K562 (cell line): ENCODE data around the gene KATNAL1. TPM values are rescaled to one million over a fixed set of nuclear protein-coding genes. Genes with fewer than 3 reads are reported as not detected.
A peak's percentile ranks its signal among the peaks of the same experiment; 100 is the strongest.

ENCODE experiments used
- BCL6 ChIP-seq: fragments of 250-450 bp; sonication (Bioruptor Pico); IDR thresholded peaks from 2 replicates; pipeline ENCODE4 v1.4.0; 2020
- HSF4 ChIP-seq: fragments of 250-450 bp; sonication (Bioruptor Pico); IDR thresholded peaks from 2 replicates; pipeline ENCODE4 v2.1.2; 2022; ENCODE audit warnings: mild to moderate bottlenecking, moderate library complexity, borderline replicate concordance
- MBD2 ChIP-seq: sonication (generic); IDR thresholded peaks from 2 replicates; pipeline ENCODE4 v1.6.1; 2016; ENCODE audit warnings: low read depth, borderline replicate concordance
- NFIC ChIP-seq: fragments of 450-650 bp; IDR thresholded peaks from 2 replicates; pipeline ENCODE4 v1.6.1; 2017; ENCODE audit warnings: mild to moderate bottlenecking, inconsistent platforms
- RAD21 ChIP-seq, 2 experiments: fragments of 250-450 bp in 1 of 2; fragments of 450-650 bp in 1 of 2; sonication (Bioruptor Pico) in 1 of 2; formaldehyde crosslinking in 1 of 2; IDR thresholded peaks in 1 of 2; conservative IDR thresholded peaks in 1 of 2; 2 replicates each; pipeline versions ENCODE4 v1.4.0 to v1.8.0; 2020 to 2022; ENCODE audit warnings: mild to moderate bottlenecking in 2 of 2, moderate library complexity in 1 of 2
- SETDB1 ChIP-seq: IDR thresholded peaks from one replicate; pipeline ENCODE4 v1.6.1; 2012; ENCODE audit warnings: low read length, control low read depth, inconsistent platforms
- SIN3B ChIP-seq: fragments of 450-650 bp; IDR thresholded peaks from 2 replicates; pipeline ENCODE4 v1.6.1; 2017; ENCODE audit warnings: low read depth, mild to moderate bottlenecking, moderate library complexity
- SMAD1 ChIP-seq: fragments of 150-350 bp; IDR thresholded peaks from 2 replicates; pipeline ENCODE4 v1.6.1; 2014; ENCODE audit warnings: low read length, low read depth; ENCODE audit not compliant: partially characterized antibody
- YBX1 ChIP-seq: fragments of 450-650 bp; IDR thresholded peaks from 2 replicates; pipeline ENCODE4 v1.7.1; 2016; ENCODE audit warnings: mild to moderate bottlenecking
- ZC3H8 ChIP-seq: fragments of 450-650 bp; IDR thresholded peaks from 2 replicates; pipeline ENCODE4 v1.6.1; 2017
- ZNF184 ChIP-seq: sonication (generic); formaldehyde crosslinking; IDR thresholded peaks from 2 replicates; pipeline ENCODE4 v1.5.0; 2020; ENCODE audit warnings: missing genetic modification reagents
- polyA plus RNA-seq, 8 experiments: library from polyadenylated mRNA; depleted of rRNA in 4 of 8; stranded (reverse) in 5 of 8; unstranded in 3 of 8; fragments of >200 nt; fragmentation: Nextera tagmentation in 2 of 8; fragmentation: Illumina TruSeq in 1 of 8; extraction: Ambion mirVana in 2 of 8; extraction: Trizol in 1 of 8; gene quantifications; 2 replicates each; pipeline versions ENCODE4 v1.2.1 to v1.2.3, GENCODE V29; 2011 to 2014; ENCODE audit warnings: inconsistent platforms in 1 of 8, missing spikeins in 1 of 8
- total RNA-seq, 7 experiments: library from RNA; depleted of rRNA in 6 of 7; stranded (reverse); fragments of >200 nt in 6 of 7; fragmentation: Illumina TruSeq in 2 of 7; extraction: Trizol in 2 of 7; gene quantifications; 2 replicates each; pipeline versions ENCODE4 v1.2.1 to v1.2.3, GENCODE V29; 2011 to 2021; ENCODE audit warnings: low replicate concordance in 1 of 7
- TF ChIP-seq, protein P1 (sequence below), 3 experiments: fragments of 200-800 bp in 1 of 3; fragments of 250-450 bp in 1 of 3; fragments of 450-650 bp in 1 of 3; sonication (Bioruptor Pico) in 1 of 3; sonication (Bioruptor generic) in 1 of 3; formaldehyde crosslinking in 1 of 3; IDR thresholded peaks; 2 replicates each; pipeline versions ENCODE4 v1.6.1 to v1.8.0; 2016 to 2022; ENCODE audit warnings: mild to moderate bottlenecking in 2 of 3, missing genetic modification characterization in 2 of 3, missing compliant biosample characterization in 1 of 3, moderate library complexity in 1 of 3
- TF ChIP-seq, protein P2 (sequence below): fragments of 450-650 bp; IDR thresholded peaks from 2 replicates; pipeline ENCODE4 v1.6.1; 2018; ENCODE audit not compliant: partially characterized antibody
- TF ChIP-seq, protein P3 (sequence below): fragments of 450-650 bp; IDR thresholded peaks from 2 replicates; pipeline ENCODE4 v1.6.1; 2016; ENCODE audit warnings: low read depth, mild to moderate bottlenecking, moderate library complexity
- TF ChIP-seq, protein P4 (sequence below), 2 experiments: fragments of 450-650 bp; IDR thresholded peaks; 2 replicates each; pipeline ENCODE4 v1.6.1; 2016
- TF ChIP-seq, protein P5 (sequence below): fragments of 150-350 bp; IDR thresholded peaks from 2 replicates; pipeline ENCODE4 v1.6.1; 2014; ENCODE audit warnings: low read depth, mild to moderate bottlenecking, low read length, borderline replicate concordance

Gene KATNAL1
- total and polyA plus RNA-seq, 9 of the 15 experiments (the other 6 are each of a cell fraction or from before 2014, with no cell fraction given): 2.5 to 8.2 (median 5.5) TPM

DNA sequence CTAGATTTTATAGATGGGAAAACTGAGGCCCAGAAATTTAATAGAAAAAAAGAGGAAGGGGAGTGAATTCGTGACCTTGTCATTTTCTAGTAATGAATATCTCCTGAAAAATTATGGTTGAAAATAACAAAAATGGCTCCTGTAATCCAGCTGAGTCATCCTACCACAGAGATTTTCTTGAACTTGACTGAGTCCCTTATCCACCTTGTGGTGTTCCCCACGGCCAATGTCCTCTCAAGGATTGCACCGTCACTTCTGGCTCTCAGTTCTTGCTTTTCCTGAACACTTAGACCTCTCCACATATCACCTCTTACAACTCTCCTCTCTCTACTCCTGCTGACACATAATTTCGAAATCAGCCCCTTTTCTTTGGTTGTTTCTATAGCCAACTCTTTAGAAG lies 1.2 kb upstream of the KATNAL1 start (continued):
- TF ChIP-seq, protein P1, sequence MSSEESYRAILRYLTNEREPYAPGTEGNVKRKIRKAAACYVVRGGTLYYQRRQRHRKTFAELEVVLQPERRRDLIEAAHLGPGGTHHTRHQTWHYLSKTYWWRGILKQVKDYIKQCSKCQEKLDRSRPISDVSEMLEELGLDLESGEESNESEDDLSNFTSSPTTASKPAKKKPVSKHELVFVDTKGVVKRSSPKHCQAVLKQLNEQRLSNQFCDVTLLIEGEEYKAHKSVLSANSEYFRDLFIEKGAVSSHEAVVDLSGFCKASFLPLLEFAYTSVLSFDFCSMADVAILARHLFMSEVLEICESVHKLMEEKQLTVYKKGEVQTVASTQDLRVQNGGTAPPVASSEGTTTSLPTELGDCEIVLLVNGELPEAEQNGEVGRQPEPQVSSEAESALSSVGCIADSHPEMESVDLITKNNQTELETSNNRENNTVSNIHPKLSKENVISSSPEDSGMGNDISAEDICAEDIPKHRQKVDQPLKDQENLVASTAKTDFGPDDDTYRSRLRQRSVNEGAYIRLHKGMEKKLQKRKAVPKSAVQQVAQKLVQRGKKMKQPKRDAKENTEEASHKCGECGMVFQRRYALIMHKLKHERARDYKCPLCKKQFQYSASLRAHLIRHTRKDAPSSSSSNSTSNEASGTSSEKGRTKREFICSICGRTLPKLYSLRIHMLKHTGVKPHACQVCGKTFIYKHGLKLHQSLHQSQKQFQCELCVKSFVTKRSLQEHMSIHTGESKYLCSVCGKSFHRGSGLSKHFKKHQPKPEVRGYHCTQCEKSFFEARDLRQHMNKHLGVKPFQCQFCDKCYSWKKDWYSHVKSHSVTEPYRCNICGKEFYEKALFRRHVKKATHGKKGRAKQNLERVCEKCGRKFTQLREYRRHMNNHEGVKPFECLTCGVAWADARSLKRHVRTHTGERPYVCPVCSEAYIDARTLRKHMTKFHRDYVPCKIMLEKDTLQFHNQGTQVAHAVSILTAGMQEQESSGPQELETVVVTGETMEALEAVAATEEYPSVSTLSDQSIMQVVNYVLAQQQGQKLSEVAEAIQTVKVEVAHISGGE (CRISPR knock-in tag; IDR thresholded peaks at IDR 0.05): no peak
- TF ChIP-seq, protein P2, sequence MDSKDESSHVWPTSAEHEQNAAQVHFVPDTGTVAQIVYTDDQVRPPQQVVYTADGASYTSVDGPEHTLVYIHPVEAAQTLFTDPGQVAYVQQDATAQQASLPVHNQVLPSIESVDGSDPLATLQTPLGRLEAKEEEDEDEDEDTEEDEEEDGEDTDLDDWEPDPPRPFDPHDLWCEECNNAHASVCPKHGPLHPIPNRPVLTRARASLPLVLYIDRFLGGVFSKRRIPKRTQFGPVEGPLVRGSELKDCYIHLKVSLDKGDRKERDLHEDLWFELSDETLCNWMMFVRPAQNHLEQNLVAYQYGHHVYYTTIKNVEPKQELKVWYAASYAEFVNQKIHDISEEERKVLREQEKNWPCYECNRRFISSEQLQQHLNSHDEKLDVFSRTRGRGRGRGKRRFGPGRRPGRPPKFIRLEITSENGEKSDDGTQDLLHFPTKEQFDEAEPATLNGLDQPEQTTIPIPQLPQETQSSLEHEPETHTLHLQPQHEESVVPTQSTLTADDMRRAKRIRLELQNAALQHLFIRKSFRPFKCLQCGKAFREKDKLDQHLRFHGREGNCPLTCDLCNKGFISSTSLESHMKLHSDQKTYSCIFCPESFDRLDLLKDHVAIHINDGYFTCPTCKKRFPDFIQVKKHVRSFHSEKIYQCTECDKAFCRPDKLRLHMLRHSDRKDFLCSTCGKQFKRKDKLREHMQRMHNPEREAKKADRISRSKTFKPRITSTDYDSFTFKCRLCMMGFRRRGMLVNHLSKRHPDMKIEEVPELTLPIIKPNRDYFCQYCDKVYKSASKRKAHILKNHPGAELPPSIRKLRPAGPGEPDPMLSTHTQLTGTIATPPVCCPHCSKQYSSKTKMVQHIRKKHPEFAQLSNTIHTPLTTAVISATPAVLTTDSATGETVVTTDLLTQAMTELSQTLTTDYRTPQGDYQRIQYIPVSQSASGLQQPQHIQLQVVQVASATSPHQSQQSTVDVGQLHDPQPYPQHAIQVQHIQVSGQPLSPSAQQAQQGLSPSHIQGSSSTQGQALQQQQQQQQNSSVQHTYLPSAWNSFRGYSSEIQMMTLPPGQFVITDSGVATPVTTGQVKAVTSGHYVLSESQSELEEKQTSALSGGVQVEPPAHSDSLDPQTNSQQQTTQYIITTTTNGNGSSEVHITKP: peak; percentile 41
- TF ChIP-seq, protein P3, sequence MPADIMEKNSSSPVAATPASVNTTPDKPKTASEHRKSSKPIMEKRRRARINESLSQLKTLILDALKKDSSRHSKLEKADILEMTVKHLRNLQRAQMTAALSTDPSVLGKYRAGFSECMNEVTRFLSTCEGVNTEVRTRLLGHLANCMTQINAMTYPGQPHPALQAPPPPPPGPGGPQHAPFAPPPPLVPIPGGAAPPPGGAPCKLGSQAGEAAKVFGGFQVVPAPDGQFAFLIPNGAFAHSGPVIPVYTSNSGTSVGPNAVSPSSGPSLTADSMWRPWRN: no peak
- TF ChIP-seq RAD21 (CRISPR knock-in tag; conservative IDR thresholded peaks at IDR 0.05 in 1 of 2, IDR thresholded peaks at IDR 0.05 in 1 of 2) (no peak), SIN3B (no peak), SMAD1 (no peak), HSF4 (CRISPR knock-in tag) (no peak), ZC3H8 (no peak), NFIC (peak; percentile 21; the same call in 1 of the 2 replicates), BCL6 (CRISPR knock-in tag) (no peak), YBX1 (no peak), SETDB1 (no peak), MBD2 (no peak), ZNF184 (CRISPR knock-in tag) (no peak)
- TF ChIP-seq, protein P4, sequence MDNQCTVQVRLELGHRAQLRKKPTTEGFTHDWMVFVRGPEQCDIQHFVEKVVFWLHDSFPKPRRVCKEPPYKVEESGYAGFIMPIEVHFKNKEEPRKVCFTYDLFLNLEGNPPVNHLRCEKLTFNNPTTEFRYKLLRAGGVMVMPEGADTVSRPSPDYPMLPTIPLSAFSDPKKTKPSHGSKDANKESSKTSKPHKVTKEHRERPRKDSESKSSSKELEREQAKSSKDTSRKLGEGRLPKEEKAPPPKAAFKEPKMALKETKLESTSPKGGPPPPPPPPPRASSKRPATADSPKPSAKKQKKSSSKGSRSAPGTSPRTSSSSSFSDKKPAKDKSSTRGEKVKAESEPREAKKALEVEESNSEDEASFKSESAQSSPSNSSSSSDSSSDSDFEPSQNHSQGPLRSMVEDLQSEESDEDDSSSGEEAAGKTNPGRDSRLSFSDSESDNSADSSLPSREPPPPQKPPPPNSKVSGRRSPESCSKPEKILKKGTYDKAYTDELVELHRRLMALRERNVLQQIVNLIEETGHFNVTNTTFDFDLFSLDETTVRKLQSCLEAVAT (IDR thresholded peaks at IDR 0.05): peak in 1 of 2 experiments; percentile 43; a peak in 1 of 4 replicates
- TF ChIP-seq, protein P5, sequence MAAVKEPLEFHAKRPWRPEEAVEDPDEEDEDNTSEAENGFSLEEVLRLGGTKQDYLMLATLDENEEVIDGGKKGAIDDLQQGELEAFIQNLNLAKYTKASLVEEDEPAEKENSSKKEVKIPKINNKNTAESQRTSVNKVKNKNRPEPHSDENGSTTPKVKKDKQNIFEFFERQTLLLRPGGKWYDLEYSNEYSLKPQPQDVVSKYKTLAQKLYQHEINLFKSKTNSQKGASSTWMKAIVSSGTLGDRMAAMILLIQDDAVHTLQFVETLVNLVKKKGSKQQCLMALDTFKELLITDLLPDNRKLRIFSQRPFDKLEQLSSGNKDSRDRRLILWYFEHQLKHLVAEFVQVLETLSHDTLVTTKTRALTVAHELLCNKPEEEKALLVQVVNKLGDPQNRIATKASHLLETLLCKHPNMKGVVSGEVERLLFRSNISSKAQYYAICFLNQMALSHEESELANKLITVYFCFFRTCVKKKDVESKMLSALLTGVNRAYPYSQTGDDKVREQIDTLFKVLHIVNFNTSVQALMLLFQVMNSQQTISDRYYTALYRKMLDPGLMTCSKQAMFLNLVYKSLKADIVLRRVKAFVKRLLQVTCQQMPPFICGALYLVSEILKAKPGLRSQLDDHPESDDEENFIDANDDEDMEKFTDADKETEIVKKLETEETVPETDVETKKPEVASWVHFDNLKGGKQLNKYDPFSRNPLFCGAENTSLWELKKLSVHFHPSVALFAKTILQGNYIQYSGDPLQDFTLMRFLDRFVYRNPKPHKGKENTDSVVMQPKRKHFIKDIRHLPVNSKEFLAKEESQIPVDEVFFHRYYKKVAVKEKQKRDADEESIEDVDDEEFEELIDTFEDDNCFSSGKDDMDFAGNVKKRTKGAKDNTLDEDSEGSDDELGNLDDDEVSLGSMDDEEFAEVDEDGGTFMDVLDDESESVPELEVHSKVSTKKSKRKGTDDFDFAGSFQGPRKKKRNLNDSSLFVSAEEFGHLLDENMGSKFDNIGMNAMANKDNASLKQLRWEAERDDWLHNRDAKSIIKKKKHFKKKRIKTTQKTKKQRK: no peak
